HG03060 (cell line): ENCODE data around the gene ENO3.
"Not testable (repeated sequence)": the region's sequence is repeated elsewhere in the genome, so short reads cannot be mapped to it uniquely, and the experiment has no call there.

Experiments used
- ATAC-seq: cut with Tn5 transposase; IDR thresholded peaks from one replicate; pipeline ENCODE4 v1.9.1; 2021; ENCODE audit warnings: low read depth, moderate number of reproducible peaks; ENCODE audit not compliant: unreplicated experiment

The ENO3 gene

DNA sequence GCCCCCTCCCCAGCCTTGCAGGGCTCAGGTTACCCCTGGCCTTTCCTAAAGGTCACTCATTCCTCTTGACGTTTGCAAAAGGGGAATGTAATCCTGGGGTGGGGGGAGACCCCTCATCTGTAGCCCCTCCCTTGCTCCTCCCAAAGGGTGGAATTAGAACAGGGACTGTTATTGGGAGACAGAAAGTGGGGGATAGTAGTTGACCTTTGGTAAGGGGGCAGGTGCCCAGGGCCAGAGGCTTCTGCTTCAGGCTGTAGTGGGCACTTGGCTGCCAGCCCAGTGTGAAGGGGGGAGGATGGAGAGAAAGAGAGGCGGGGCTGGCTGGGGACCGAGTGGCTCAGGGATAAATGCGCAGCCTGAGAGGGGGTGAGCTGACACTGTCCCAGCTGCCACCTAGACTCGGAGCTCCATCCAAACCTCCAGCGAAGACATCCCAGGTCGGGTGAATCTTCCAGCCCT, at the start of gene ENO3:
Gene ENO3 (plus strand): TSS at position 374 of the 459 bp plus-strand sequence. CDS start 711 bp downstream, outside the sequence.
- no peak for ATAC-seq

DNA sequence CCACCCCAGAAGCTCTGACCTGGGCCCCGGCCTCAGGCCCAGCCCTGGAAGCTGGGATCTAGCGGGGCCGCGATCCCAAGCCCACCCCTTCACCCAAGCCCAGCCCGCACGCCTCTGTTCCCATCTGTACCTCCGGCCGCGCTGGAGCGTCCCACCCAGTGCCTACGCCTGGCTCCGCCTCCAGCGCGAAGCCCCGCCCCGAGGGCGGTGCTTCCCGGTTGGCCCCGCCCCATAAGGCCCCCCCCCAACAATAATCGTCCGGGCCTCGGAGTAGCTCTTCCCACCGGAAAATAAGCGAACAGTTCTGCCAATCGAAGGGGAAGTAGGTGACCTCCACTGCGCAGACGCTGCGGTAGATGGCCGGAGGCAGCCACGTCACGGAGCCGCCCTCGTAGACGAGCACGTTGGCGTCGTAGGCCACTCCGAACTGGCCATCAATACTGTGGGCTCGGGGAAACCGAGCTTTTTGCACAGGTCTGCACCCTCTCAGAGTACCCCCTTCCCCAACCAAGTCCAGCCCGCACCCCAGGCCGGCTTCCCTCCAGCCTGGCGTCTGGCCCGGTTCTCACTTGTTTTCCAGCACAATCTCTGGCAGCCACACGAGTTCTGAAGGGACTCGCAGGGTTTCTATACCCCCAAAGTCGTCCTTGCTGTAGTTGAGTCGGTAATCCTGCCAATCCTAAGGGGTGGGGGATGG, 49.1 kb upstream of the ENO3 start:
- no peak for ATAC-seq

DNA sequence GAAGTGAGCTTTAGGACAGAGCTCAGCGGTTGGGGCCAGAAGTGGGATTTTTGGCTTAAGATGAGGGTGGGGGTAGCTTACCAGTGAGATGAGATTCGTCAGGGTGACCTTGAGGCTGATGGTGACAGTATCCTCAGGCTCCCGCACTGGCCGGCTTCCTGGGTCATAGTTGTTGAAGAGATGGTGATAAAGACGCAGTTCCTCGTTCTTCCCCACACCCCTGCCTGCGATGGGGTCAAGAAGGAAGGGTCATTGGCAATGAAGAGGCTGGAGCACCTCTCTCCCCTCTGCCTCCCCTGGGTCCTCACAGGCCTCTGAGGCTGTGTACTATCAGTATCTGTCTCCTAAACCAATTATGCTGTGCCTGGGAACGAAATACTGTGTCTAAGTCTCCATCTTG, 48.4 kb upstream of the ENO3 start:
- no peak for ATAC-seq

DNA sequence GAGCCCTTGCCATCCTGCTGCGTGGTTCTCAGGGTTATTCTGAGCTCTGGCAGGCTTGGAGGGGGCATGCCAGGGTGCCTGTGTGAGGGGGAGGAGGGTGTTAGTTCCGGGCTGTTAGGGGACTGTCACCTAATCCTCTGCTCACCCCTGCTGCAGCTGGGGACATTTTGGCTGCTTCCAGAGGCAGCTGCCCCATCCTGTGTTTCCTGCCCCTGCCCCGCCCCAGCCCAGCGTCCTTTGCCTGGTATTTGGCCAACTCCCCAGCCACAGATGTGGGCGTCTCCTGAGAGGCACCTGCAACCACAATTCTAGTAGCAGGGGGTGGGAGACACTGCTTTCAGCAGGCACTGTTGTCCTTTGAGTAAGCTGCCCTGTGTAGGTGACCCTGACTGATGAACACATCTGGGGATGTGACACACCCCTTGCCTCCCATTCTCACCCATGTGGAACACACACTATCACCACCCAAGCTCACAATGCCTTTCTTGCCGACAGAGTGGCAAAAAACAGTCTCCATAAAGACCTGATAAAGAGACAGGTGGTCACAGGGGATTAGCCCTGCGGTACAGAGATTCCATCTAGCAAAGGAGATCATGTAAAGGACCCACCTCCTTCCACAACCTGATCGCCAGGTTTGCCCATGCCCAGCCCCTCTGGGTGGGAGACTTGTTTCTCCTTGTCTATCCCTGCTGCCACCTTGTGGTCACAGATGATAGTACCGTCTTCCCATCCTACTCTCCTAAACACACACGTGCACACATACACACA, 47.7 kb upstream of the ENO3 start, which contains the start of gene CHRNE:
Gene CHRNE (minus strand): TSS at position 48 of the 768 bp plus-strand sequence. CDS start 35 bp downstream, at position 13.
- no peak for ATAC-seq

DNA sequence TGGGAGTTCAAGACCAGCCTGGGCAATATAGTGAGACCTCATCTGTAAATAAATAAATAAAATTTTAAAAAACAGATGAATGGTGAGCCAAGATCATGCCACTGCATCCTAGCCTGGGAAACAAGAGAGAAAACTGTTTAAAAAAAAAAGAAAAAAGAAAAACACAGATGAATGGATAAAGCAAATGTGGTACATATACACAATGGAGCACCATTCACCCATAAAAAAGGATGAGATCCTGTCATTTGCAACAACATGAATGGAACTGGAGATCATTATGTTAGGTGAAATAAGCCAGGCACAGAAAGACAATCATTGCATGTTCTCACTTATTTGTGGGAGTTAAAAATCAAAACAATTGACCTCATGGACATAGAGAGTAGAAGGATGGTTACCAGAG, 44.3 kb upstream of the ENO3 start:
- not testable (repeated sequence) for ATAC-seq

DNA sequence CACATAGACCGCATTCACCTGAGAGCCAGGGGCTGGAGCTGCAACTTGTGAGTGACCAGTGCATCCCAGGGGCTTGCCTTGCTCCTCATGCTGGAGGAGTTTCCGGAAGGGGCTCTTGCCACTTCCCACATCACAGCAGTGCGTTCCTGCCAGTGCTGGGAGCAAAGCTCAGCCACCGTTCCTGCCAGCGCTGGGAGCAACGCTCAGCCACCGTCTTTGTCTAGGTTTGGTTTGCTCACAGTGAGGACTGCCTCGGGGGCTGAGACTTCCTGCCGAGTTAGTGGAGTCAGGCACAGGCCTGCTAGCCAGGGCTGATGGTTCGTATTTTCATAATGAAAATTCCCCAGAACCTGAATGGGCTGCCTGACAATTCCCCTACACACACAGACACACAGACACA, 42.6 kb upstream of the ENO3 start:
- no peak for ATAC-seq

DNA sequence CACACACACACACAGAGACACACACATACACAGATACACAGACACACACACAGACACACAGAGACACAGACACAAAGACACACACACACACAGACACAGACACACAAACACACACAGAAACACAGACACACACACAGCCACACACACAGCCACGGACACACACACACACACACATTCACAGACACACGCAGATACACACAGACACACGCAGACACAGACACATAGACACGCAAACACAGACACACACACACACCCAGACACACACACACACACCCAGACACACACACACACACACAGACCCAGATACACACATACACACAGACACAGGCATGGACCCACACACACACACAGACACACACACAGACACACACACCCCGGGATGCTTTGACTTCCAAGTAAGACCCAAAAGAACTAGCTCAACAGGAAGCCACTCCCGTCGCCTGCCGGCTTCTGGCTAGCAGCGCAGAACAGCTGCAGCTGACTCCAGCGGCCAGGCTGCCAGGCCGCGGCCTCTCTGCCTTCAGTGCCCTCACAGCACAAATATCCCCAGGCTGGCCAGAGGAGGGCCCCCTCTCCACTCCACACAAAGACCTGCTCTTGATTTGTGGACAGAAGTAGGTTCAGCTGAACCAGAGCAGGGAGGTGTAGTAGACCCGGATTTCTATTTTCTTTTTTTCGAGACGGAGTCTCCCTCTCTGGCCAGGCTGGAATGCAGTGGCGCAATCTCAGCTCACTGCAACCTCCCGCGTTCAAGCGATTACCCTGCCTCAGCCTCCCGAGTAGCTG, 42.0 kb upstream of the ENO3 start:
- no peak for ATAC-seq

DNA sequence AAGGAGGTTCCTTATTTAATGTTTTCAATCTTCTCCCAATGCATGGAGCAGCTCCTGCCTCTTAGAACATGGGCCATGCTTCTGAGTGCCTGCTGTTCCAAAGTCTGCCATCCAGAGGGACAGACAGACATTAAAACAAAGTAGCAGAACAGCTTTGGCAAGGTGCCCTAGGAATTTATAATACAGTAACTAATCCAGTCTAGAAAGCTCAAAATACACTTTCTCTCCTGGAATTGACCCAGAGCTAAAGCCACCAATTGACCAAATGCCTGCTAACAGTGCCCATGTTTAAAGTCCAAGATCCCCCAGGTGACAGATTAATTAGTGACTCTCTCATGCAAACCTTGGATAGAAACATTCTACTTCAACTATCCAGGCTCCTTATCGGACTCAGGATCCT, 36.9 kb upstream of the ENO3 start:
- ATAC-seq: no peak

DNA sequence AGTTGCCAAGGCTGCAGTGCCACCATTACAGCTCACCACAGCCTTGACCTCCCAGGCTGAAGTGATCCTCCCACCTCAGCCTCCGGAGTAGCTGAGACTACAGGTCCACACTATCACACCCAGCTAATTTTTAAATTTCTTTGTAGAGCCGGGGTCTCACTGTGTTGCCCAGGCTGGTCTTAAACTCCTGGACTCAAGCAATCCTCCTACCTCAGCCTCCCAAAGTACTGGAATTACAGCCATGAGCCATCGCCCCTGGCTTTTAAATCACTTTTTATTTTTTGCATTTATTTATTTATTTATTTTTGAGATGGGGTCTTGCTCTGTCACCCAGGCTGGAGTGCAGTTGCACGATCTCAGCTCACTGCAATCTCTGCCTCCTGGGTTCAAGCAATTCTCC, 36.4 kb upstream of the ENO3 start:
- ATAC-seq: not testable (repeated sequence)

DNA sequence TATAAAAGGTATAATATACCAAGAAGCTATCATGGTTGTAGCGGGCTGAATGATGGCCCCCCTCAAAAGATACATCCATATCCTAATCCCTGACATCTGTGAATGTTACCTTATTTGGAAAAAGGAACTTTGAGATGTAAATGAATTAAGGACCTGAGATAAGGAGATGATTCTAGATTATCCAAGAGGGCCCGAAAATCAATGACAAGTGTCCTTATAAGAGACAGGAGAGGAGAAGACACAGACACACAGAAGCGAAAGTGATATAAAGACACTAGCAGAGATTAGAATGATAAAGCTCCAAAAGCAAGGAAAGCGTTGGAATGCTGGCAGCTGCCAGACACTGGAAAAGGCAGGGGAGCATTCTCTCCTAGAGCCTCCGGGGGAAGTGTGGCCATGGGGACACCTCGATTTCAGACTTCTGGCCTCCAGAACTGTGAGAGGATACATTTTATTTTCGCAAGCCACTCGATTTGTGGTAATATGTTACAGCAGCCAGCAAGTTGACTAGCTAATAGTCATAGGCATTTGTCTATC, 31.3 kb upstream of the ENO3 start:
- ATAC-seq: no peak

DNA sequence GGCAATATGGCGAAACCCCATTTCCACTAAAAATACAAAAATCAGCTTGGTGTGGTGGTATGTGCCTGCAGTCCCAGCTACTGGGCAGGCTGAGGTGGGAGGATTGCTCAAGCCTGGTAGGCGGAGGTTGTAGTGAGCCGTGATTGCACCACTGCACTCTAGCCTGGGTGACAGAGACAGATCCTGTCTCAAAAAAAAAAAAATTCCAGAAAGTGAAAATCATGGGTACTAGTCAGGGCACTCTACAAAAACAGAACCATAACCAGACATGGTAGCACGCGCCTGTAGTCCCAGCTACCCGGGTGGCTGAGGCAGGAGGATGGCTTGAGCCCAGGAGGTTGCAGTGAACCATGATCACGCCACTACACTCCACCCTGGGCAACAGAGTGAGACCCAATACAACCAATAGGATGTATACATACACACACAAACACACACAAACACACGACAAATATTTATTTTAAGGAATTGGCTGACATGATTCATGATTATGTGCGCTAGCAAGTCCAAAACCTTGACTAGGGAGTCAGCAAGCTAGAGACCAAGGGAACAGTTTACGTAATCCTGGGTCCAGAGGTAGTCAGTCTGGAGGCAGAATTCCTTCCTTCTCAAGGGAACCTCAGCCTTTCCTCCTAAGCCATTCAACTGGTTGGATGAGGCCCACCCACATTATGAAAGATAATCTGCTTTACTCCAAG, 30.4 kb upstream of the ENO3 start:
- ATAC-seq: no peak

DNA sequence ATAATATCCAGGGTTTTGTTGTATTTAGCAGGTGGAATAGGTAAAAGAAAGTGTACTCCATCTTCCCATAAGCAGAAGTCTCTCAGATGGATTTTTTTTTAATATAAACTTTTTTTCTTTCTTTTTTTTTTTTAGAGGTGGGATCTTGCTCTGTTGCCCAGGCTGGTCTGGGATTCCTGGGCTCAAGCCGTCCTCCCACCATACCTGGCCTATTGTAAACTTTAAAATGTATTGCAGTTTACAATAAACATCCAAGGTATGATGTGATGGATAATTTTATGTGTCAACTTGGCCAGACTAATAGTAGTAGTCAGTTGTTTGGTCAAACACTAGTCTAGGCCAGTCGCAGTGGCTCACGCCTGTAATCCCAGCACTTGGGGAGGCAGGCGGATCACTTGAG, 29.6 kb upstream of the ENO3 start:
- ATAC-seq: no peak

DNA sequence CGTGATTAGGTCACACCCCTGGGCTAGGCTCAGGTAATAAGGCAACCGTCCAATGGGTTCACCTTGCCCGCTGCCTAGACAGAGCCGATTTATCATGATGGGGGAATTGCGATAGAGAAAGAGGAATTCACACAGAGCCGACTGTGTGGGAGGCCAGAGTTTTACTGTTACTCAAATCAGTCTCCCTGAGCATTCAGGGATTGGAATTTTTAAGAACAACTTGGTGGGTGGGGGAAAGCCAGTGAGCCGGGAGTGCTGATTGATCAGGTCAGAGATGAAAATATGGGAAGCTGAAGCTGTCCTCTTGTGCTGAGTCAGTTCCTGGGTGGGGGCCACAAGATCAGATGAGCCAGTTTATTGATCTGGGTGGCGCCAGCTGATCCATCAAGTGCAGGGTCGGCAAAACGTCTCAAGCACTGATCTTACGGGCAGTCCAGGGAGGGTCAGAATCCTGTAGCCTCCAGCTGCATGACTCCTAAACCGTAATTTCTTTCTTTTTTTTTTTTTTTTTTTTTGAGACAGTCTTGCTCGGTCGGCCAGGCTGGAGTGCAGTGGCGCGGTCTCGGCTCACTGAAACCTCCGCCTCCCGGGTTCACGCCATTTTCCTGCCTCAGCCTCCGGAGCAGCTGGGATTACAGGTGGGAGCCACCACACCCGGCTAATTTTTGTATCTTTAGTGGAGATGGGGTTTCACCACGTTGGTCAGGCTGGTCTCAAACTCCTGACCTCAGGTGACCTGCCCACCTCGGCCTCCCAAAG, 24.2 kb upstream of the ENO3 start:
- ATAC-seq: not testable (repeated sequence)

DNA sequence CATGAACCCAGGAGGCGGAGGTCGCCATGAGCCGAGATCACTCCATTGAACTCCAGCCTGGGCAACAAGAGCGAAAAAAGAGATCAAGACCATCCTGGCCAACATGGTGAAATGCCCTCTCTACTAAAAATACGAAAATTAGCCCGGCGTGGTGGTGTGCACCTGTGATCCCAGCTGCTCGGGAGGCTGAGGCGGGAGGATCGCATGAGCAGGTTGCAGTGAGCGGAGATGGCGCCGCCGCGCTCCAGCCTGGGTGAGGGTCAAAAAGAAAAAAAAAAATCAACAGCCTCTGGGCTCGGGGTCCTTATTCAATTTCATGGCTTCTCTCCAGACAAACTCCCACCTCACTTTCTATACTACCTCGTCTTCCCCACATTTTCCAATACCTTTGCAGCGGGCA, 22.0 kb upstream of the ENO3 start:
- no peak for ATAC-seq

DNA sequence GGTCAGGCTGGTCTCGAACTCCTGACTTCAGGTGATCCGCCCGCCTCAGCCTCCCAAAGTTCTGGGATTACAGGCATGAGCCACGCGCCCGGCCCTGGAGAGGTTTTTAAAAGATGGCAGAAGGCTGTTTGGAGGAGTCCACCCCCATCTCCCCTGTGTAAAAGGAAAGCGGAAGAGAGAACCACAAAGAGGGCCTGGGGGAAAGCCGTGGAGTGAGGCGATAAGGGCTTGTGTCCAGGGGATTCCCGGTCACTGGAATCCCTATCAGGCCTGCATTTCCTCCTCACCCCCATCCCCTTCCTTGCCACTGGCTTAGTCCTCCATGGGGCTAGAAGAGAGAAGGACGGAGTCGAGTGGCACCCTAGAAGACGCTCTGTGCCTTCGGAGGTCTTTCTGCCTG, 19.0 kb upstream of the ENO3 start, which contains the start of gene GP1BA:
Gene GP1BA (plus strand): TSS at position 315 of the 400 bp plus-strand sequence. CDS start 328 bp downstream, outside the sequence.
- ATAC-seq: no peak

DNA sequence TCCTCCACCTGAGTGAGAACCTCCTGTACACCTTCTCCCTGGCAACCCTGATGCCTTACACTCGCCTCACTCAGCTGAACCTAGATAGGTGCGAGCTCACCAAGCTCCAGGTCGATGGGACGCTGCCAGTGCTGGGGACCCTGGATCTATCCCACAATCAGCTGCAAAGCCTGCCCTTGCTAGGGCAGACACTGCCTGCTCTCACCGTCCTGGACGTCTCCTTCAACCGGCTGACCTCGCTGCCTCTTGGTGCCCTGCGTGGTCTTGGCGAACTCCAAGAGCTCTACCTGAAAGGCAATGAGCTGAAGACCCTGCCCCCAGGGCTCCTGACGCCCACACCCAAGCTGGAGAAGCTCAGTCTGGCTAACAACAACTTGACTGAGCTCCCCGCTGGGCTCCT, 18.2 kb upstream of the ENO3 start:
- ATAC-seq: no peak

DNA sequence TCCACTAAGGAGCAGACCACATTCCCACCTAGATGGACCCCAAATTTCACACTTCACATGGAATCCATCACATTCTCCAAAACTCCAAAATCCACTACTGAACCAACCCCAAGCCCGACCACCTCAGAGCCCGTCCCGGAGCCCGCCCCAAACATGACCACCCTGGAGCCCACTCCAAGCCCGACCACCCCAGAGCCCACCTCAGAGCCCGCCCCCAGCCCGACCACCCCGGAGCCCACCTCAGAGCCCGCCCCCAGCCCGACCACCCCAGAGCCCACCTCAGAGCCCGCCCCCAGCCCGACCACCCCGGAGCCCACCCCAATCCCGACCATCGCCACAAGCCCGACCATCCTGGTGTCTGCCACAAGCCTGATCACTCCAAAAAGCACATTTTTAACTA, 17.3 kb upstream of the ENO3 start:
- no peak for ATAC-seq

DNA sequence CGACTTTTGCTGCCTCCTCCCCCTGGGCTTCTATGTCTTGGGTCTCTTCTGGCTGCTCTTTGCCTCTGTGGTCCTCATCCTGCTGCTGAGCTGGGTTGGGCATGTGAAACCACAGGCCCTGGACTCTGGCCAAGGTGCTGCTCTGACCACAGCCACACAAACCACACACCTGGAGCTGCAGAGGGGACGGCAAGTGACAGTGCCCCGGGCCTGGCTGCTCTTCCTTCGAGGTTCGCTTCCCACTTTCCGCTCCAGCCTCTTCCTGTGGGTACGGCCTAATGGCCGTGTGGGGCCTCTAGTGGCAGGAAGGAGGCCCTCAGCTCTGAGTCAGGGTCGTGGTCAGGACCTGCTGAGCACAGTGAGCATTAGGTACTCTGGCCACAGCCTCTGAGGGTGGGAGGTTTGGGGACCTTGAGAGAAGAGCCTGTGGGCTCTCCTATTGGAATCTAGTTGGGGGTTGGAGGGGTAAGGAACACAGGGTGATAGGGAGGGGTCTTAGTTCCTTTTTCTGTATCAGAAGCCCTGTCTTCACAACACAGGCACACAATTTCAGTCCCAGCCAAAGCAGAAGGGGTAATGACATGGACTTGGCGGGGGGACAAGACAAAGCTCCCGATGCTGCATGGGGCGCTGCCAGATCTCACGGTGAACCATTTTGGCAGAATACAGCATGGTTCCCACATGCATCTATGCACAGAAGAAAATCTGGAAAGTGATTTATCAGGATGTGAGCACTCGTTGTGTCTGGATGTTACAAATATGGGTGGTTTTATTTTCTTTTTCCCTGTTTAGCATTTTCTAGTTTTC, 16.5 kb upstream of the ENO3 start:
- no peak for ATAC-seq

DNA sequence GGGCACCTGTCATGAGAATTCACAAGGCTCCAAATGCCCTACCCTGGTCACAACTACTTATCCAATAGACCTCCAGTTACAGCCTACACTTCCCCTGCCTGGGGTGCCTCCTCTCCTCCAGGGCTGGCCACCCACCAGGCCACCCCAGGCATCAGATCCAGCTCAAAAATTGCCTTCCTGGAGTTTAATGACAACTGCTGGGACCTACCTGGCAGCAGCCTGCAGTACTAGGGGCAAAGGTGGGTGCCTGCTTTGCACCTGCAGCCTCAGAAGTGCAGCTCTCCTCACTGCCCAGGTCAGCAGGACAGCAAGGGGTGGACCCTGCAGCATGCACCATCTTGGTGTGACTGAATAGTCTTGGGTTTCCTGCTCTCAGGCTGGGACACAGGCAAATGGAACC, 15.3 kb upstream of the ENO3 start:
- ATAC-seq: no peak
